ENCODE data around the gene RYR1. TPM values are rescaled to one million over a fixed set of nuclear protein-coding genes. Genes with fewer than 3 reads are reported as not detected.

RYR1 gene
- total and polyA plus RNA-seq, 7 donors = under 0.01 to 4.1 (median 0.85) TPM

DNA sequence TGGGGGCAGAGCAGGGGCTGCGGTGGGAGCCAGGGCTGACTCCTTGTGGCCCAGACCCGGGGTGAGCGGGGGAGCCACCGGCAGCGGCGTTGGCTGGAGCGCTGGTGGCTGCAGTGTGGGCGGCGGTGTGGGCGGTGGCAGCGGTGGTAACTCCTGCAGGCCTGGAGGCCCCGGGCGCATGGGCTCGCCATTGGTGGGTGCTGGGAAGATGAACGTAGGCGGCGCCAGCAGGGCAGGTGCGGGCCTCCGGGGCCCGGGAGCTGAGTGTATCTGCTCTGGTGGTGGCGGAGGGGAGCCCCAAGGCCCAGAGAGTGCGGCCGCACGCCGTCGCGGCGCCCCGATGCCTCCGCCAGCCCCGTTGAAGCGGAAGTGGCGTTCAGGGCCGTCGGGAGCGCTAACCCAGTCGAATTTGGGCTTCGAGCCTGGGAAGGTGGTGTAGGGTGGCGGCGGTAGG is 47.7 kb upstream of the RYR1 start:
- no peaks in the 10 kb centered on the region for H3K9me3 ChIP-seq
- no peak overlapping the region for H3K4me3 ChIP-seq
- TF ChIP-seq, protein P1, sequence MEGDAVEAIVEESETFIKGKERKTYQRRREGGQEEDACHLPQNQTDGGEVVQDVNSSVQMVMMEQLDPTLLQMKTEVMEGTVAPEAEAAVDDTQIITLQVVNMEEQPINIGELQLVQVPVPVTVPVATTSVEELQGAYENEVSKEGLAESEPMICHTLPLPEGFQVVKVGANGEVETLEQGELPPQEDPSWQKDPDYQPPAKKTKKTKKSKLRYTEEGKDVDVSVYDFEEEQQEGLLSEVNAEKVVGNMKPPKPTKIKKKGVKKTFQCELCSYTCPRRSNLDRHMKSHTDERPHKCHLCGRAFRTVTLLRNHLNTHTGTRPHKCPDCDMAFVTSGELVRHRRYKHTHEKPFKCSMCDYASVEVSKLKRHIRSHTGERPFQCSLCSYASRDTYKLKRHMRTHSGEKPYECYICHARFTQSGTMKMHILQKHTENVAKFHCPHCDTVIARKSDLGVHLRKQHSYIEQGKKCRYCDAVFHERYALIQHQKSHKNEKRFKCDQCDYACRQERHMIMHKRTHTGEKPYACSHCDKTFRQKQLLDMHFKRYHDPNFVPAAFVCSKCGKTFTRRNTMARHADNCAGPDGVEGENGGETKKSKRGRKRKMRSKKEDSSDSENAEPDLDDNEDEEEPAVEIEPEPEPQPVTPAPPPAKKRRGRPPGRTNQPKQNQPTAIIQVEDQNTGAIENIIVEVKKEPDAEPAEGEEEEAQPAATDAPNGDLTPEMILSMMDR (IDR thresholded peaks at IDR 0.05) = no peak
- TF ChIP-seq EP300 (IDR thresholded peaks at IDR 0.05) (no peak), POLR2AphosphoS5 (IDR thresholded peaks at IDR 0.05) (no peak), POLR2A (IDR thresholded peaks at IDR 0.05) (no peak)
- peaks cover 0 to 37% (median 33%) of the 10 kb centered on the region in 4 donors for H3K4me1 ChIP-seq
- DNase-seq = no peak
- no peak overlapping the region for H3K27ac ChIP-seq
- H3K36me3 ChIP-seq = peaks cover 33 to 46% (median 34%) of the 10 kb centered on the region in 4 donors
- whole genome bisulfite sequencing, 2 donors = 62 to 88% methylated on average over 40 of the region's 40 CpGs
- intact Hi-C loops (cut with DNase I) = no loop called here
- H3K27me3 ChIP-seq = peaks cover 15 to 99% (median 81%) of the 10 kb centered on the region in 3 donors

DNA sequence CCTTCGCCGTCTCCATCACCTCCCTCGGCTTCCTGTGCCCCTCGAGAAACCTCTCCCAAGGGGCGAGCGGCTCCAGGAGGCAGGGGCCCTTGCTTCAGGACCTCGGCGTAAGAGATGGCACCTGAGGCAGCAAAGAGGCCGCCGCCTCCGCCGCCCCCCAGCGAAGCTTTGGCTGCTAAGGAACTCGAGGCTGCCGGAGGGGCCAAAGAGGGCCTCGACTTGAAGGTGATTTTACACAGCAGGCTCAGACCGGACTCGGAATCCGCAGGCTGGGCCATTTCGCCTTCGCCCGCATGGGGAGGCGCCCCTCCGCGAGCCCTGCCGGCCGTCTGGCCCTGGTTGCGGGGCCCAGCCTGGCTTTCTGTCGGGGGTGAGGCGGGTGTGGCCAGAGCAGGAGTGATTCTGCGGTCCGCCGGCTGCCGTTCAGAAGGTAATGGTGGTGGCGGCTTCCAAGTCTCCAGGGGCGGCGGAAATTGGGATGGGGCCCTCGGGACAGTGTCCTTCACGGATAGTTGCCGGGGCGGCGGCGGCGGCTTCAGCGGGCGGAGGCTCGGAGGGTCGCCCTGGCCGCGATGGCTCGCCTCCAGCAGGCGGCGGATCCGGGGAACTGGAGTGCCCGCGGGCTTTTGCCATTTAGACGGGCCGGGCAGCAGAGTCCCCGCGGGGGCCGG is 47.1 kb upstream of the RYR1 start:
- Histone ChIP-seq H3K36me3 (peaks cover 27 to 40% (median 28%) of the 10 kb centered on the region in 4 donors), H3K27ac (no peak overlapping the region), H3K4me1 (peaks cover 0 to 37% (median 33%) of the 10 kb centered on the region in 4 donors), H3K27me3 (peaks cover 15 to 95% (median 75%) of the 10 kb centered on the region in 3 donors), H3K9me3 (no peaks in the 10 kb centered on the region), H3K4me3 (peak overlapping the region in 2 of 4 donors; percentile 44 to 52)
- intact Hi-C loops (cut with DNase I) = no loop called here
- TF ChIP-seq POLR2A (IDR thresholded peaks at IDR 0.05) (no peak), EP300 (IDR thresholded peaks at IDR 0.05) (no peak), POLR2AphosphoS5 (IDR thresholded peaks at IDR 0.05) (no peak)
- TF ChIP-seq, protein P1 (IDR thresholded peaks at IDR 0.05) = no peak
- WGBS, 2 donors = 42 to 56% methylated on average over 61 of the region's 61 CpGs
- no peak for DNase-seq

DNA sequence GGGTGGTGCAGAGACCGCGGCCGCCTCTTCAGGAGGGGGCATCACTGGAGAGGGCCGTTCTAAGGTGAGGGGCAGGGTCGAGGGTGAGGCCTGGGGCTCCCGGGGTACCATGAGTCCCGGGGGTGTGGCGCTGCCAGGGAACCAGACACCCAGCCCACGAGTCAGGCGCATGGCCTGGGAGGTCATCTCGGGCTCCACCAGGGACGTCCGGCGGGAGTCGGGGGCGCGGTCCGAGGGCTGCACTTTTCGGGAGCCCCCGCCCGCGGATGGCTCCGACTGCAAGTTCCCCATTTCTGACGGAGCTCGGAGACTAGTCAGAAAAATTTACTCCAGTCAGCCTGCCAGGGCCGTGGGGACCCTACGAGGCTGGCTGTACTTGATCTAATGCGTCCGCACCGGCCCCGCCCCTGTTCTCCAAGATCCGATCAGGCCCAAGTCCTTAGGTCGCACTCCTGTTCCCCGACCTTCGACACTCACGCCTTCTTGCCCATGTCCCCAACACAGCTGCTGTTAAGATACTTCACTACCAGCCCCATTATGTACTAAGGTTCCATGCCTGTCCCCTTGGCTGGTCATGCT is 46.4 kb upstream of the RYR1 start:
- H3K4me3 ChIP-seq = peak overlapping the region in 3 of 4 donors; percentile 32 to 52 (median 44)
- TF ChIP-seq, protein P1 (IDR thresholded peaks at IDR 0.05) = no peak
- TF ChIP-seq POLR2A (IDR thresholded peaks at IDR 0.05) (no peak), POLR2AphosphoS5 (IDR thresholded peaks at IDR 0.05) (no peak), EP300 (IDR thresholded peaks at IDR 0.05) (no peak)

DNA sequence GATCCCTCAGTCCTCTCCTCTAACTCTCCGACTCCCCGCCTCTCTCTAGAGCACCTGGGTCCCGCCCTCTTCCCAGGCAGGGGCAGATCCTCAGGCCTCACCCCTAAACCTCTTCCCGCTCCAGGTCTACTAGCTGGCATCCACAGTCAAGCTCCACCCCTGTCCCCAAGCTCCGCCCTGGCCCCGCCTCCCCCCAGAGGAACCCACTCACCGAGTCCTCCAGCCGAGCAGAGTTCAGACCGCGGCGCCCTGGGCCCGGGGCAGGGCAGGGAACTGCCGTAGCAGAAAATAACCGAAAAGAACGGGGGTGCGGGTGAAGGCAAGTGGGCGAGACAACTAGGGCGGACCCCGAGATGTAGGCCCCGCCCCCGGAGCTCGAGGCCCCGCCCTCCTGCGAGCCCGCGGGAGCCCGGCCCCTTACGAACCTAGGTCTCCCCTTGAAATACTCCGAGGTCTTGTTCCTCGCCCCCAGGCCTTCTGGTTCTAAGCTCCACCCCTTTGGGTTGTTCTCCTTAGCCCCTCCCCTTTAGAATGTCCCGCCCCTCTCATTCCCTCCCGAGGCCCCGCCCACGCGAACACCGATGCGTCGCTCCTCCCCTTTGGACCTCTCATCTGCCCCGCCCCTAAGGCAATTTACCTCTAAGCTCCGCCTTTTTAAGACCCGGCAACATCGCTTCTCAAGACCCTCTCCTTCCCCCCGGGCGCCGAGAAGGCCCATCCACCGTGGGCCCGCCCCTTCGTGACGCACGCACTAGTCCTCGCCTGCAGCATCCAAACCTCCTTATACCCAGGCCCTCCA is 45.7 kb upstream of the RYR1 start, which contains the start of gene GGN:
TSS of gene GGN (minus strand) at position 485 of the 799 bp plus-strand sequence. CDS start 773 bp downstream, outside the sequence.
- peaks cover 15 to 82% (median 64%) of the 10 kb centered on the region in 3 donors for H3K27me3 ChIP-seq
- no peaks in the 10 kb centered on the region for H3K9me3 ChIP-seq
- DNase-seq = peak; percentile 87
- peak within 1 kb of the TSS in 3 of 4 donors; percentile 27 to 77 (median 60) for H3K27ac ChIP-seq
- peaks cover 15 to 27% (median 16%) of the 10 kb centered on the region in 4 donors for H3K36me3 ChIP-seq
- intact Hi-C loops (cut with DNase I) = no loop called here
- TF ChIP-seq, protein P1 (IDR thresholded peaks at IDR 0.05) = no peak
- TF ChIP-seq POLR2AphosphoS5 (IDR thresholded peaks at IDR 0.05) (peak in 3 of 4 donors; percentile 3 to 38 (median 30)), POLR2A (IDR thresholded peaks at IDR 0.05) (no peak)
- H3K4me3 ChIP-seq = peak within 1 kb of the TSS; percentile 21 to 52 (median 38)
- WGBS, 2 donors = 1% methylated on average over 51 of the region's 51 CpGs
- peaks cover 0 to 37% (median 33%) of the 10 kb centered on the region in 4 donors for H3K4me1 ChIP-seq

More for the DNA sequence above, 46.4 kb upstream of the RYR1 start:
- 4 to 7% methylated on average over 36 of the region's 36 CpGs for WGBS, 2 donors
- DNase-seq = no peak
- peaks cover 21 to 34% (median 22%) of the 10 kb centered on the region in 4 donors for H3K36me3 ChIP-seq
- H3K27ac ChIP-seq = peak overlapping the region in 2 of 4 donors; percentile 60 to 77
- intact Hi-C loops (cut with DNase I) = no loop called here
- peaks cover 0 to 37% (median 33%) of the 10 kb centered on the region in 4 donors for H3K4me1 ChIP-seq
- no peaks in the 10 kb centered on the region for H3K9me3 ChIP-seq
- H3K27me3 ChIP-seq = peaks cover 15 to 89% (median 69%) of the 10 kb centered on the region in 3 donors
